Subcutaneous adipose tissue (tissue), 4 donors: ENCODE measurements around the gene TEF. TPM values are rescaled to one million over a fixed set of nuclear protein-coding genes. Genes with fewer than 3 reads are reported as not detected.

Experiments used
- total RNA-seq, 4 donors: library from RNA; depleted of rRNA; stranded (reverse); fragments of >200 nt; gene quantifications; one replicate each; pipeline ENCODE4 v1.1.0, GENCODE V29; 2016
- TF ChIP-seq, protein P1 (sequence below): fragments of 450-650 bp; IDR thresholded peaks from one replicate; pipeline ENCODE4 v1.5.1; 2016; ENCODE audit warnings: low read depth, mild to moderate bottlenecking, control low read depth, antibody characterized with exemption, moderate library complexity

The TEF gene
- total RNA-seq, 4 donors from 2014 or later = 12.1 to 30.1 (median 18.5) TPM

DNA sequence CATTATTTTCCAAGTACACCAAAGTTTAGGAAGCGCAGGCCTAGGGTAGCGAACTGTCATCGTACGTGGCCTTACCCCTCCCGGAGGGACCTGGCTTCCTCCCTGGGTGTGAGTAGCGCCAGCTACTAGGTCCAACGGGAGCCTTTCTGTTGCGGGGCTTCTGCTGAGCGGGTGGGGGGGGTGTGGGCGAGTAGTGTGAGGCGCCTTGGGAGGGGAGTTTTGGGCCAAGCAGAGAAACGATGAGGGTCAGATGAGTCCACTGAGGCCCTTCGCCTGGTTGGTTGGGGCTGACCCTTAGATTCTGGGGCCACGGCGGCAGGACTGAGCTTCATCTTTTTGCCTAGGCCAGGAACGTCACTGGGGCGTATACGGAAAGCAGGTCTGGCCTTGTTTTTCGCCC lies 868 bp downstream of the TEF start:
- TF ChIP-seq, protein P1, sequence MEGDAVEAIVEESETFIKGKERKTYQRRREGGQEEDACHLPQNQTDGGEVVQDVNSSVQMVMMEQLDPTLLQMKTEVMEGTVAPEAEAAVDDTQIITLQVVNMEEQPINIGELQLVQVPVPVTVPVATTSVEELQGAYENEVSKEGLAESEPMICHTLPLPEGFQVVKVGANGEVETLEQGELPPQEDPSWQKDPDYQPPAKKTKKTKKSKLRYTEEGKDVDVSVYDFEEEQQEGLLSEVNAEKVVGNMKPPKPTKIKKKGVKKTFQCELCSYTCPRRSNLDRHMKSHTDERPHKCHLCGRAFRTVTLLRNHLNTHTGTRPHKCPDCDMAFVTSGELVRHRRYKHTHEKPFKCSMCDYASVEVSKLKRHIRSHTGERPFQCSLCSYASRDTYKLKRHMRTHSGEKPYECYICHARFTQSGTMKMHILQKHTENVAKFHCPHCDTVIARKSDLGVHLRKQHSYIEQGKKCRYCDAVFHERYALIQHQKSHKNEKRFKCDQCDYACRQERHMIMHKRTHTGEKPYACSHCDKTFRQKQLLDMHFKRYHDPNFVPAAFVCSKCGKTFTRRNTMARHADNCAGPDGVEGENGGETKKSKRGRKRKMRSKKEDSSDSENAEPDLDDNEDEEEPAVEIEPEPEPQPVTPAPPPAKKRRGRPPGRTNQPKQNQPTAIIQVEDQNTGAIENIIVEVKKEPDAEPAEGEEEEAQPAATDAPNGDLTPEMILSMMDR = no peak

GRCh38 chr22:41383085-41383484 lies 1.3 kb downstream of the TEF start:
- TF ChIP-seq, protein P1 = no peak

- TF ChIP-seq, protein P1 = no peak
Measured at GRCh38 chr22:41384128-41384527, 2.4 kb downstream of the TEF start.

- TF ChIP-seq, protein P1 = no peak
Measured at GRCh38 chr22:41387341-41387740, 5.6 kb downstream of the TEF start.

GRCh38 chr22:41394012-41394356 lies 12.2 kb downstream of the TEF start:
- TF ChIP-seq, protein P1 = no peak

GRCh38 chr22:41395531-41396240 lies 13.9 kb downstream of the TEF start:
- TF ChIP-seq, protein P1 = no peak

- TF ChIP-seq, protein P1 = no peak
Measured at GRCh38 chr22:41397143-41397811, 15.5 kb downstream of the TEF start.
